Liver (tissue), 9 donors: ENCODE measurements around the gene ZNF718. TPM values are rescaled to one million over a fixed set of nuclear protein-coding genes. Genes with fewer than 3 reads are reported as not detected.
A peak's percentile ranks its signal among the peaks of the same experiment; 100 is the strongest.

Source experiments
- DNase-seq: peaks from one replicate; pipeline ENCODE4 v3.0.0-alpha.2; 2017; ENCODE audit warnings: low spot score
- H3K27ac ChIP-seq, 2 donors: one replicate each; pipeline ENCODE4 v1.7.0; 2013; ENCODE audit warnings: inconsistent platforms in 2 of 2, low read length in 2 of 2, control low read depth in 1 of 2, low read depth in 1 of 2, mild to moderate bottlenecking in 1 of 2
- H3K27me3 ChIP-seq, 4 donors: one replicate each; pipeline versions ENCODE4 v1.6.1 to v1.7.0; 2013; ENCODE audit warnings: low read length in 3 of 4, inconsistent platforms in 1 of 4, mild to moderate bottlenecking in 1 of 4, moderate library complexity in 1 of 4; ENCODE audit not compliant: control insufficient read depth in 4 of 4, insufficient read depth in 4 of 4
- H3K36me3 ChIP-seq, 4 donors: one replicate each; pipeline versions ENCODE4 v1.6.1 to v1.7.0; 2013; ENCODE audit warnings: low read length in 3 of 4, mild to moderate bottlenecking in 3 of 4, low read depth in 1 of 4, moderate library complexity in 1 of 4; ENCODE audit not compliant: control insufficient read depth in 4 of 4, insufficient read depth in 3 of 4
- H3K4me1 ChIP-seq, 4 donors: one replicate each; pipeline versions ENCODE4 v1.6.1 to v1.7.0; 2013; ENCODE audit warnings: low read length in 3 of 4, mild to moderate bottlenecking in 3 of 4, moderate library complexity in 1 of 4; ENCODE audit not compliant: control insufficient read depth in 4 of 4, insufficient read depth in 4 of 4
- H3K4me3 ChIP-seq, 3 donors: one replicate each; pipeline versions ENCODE4 v1.6.1 to v1.7.0; 2013; ENCODE audit warnings: low read length in 3 of 3, control low read depth in 1 of 3, low read depth in 1 of 3, mild to moderate bottlenecking in 1 of 3
- H3K9ac ChIP-seq, 2 donors: one replicate each; pipeline ENCODE4 v1.7.0; 2013; ENCODE audit warnings: low read length in 2 of 2, mild to moderate bottlenecking in 2 of 2, moderate library complexity in 2 of 2, control low read depth in 1 of 2, low read depth in 1 of 2
- H3K9me3 ChIP-seq, 4 donors: one replicate each; pipeline versions ENCODE4 v1.6.1 to v1.7.0; 2013; ENCODE audit warnings: low read length in 3 of 4; ENCODE audit not compliant: control insufficient read depth in 4 of 4
- CTCF ChIP-seq: fragments of 150-350 bp; IDR thresholded peaks from 2 replicates; pipeline ENCODE4 v1.5.1; 2017; ENCODE audit warnings: improper control_type of control experiment, low read depth, low read length; ENCODE audit not compliant: missing input control
- FOXA2 ChIP-seq: IDR thresholded peaks from 2 replicates; pipeline ENCODE4 v1.6.1; 2016; ENCODE audit warnings: antibody characterized with exemption
- GABPA ChIP-seq, 2 donors: IDR thresholded peaks in 1 of 2; conservative IDR thresholded peaks in 1 of 2; 2 replicates each; pipeline ENCODE4 v1.6.1; 2016; ENCODE audit warnings: antibody characterized with exemption in 2 of 2, mild to moderate bottlenecking in 1 of 2, moderate library complexity in 1 of 2
- HNF4G ChIP-seq: IDR thresholded peaks from 2 replicates; pipeline ENCODE4 v1.6.1; 2016; ENCODE audit warnings: antibody characterized with exemption
- JUND ChIP-seq, 2 donors: IDR thresholded peaks; 2 replicates each; pipeline ENCODE4 v1.6.1; 2016; ENCODE audit warnings: antibody characterized with exemption in 2 of 2
- MAX ChIP-seq: IDR thresholded peaks from 2 replicates; pipeline ENCODE4 v1.6.1; 2016; ENCODE audit warnings: antibody characterized with exemption
- RXRA ChIP-seq, 2 donors: IDR thresholded peaks; 2 replicates each; pipeline ENCODE4 v1.6.1; 2017 to 2018; ENCODE audit warnings: antibody characterized with exemption in 2 of 2, mild to moderate bottlenecking in 1 of 2
- SP1 ChIP-seq: IDR thresholded peaks from 2 replicates; pipeline ENCODE4 v1.6.1; 2018; ENCODE audit warnings: antibody characterized with exemption, mild to moderate bottlenecking
- TAF1 ChIP-seq: conservative IDR thresholded peaks from 2 replicates; pipeline ENCODE4 v1.6.1; 2016; ENCODE audit warnings: antibody characterized with exemption, mild to moderate bottlenecking
- YY1 ChIP-seq: IDR thresholded peaks from 2 replicates; pipeline ENCODE4 v1.6.1; 2016; ENCODE audit warnings: antibody characterized with exemption, mild to moderate bottlenecking
- ZBTB33 ChIP-seq: IDR thresholded peaks from 2 replicates; pipeline ENCODE4 v1.6.1; 2016; ENCODE audit warnings: antibody characterized with exemption
- WGBS: extraction: QIAGEN DNeasy Blood & Tissue Kit; methylation state at CpG from one replicate; pipeline ENCODE4 v1.1.7; 2013; 5-methylcytosine and 5-hydroxymethylcytosine counted together
- polyA plus RNA-seq, 2 donors: library from polyadenylated mRNA; stranded (reverse) in 1 of 2; unstranded in 1 of 2; fragments of 200-250 nt in 1 of 2; fragments of >200 nt in 1 of 2; fragmentation: Nextera tagmentation in 1 of 2; extraction: Ambion mirVana in 1 of 2; gene quantifications; one replicate each; pipeline versions ENCODE4 v1.2.1 to v1.2.3, GENCODE V29; 2013 to 2015
- total RNA-seq, 2 donors: library from RNA; depleted of rRNA; stranded (reverse); fragments of >200 nt; gene quantifications; one replicate each; pipeline ENCODE4 v1.2.3, GENCODE V29; 2014
- donor health status: healthy.
- donor health status: healthy.
- donor health status: healthy.
- donor health status: healthy.
- donor health status: healthy.

Gene ZNF718
- total and polyA plus RNA-seq, 4 donors, result 0.50 to 6.5 (median 2.4) TPM

GRCh38 chr4:139691-140090, 15.4 kb downstream of the ZNF718 start (continued):
- TF ChIP-seq CTCF (no peak), HNF4G (no peak), ZBTB33 (no peak)

- WGBS, result 92% methylated on average over 1 of the region's 1 CpG
- H3K4me1 ChIP-seq, result no peaks in the 10 kb centered on the region
- H3K4me3 ChIP-seq, result peak overlapping the region in 2 of 3 donors; percentile 36 to 74
- no peak overlapping the region for H3K27ac ChIP-seq
- DNase-seq, result no peak
- TF ChIP-seq CTCF, result no peak
- no peak for TF ChIP-seq JUND (IDR thresholded peaks at IDR 0.05)
- no peak for TF ChIP-seq GABPA (IDR thresholded peaks at IDR 0.05 in 1 of 2, conservative IDR thresholded peaks at IDR 0.05 in 1 of 2)
- no peak for TF ChIP-seq FOXA2
- TF ChIP-seq RXRA (IDR thresholded peaks at IDR 0.05), result no peak
- no peak for TF ChIP-seq HNF4G
- no peak for TF ChIP-seq MAX
- TF ChIP-seq TAF1, result no peak
- TF ChIP-seq SP1, result no peak
- no peaks in the 10 kb centered on the region for H3K27me3 ChIP-seq
- H3K9me3 ChIP-seq, result peaks cover 30 to 72% (median 47%) of the 10 kb centered on the region in 4 donors
- H3K36me3 ChIP-seq, result peaks cover 6 to 39% (median 25%) of the 10 kb centered on the region in 4 donors
- no peak overlapping the region for H3K9ac ChIP-seq
These were observed 22.3 kb downstream of the ZNF718 start for GRCh38 chr4:146621-147020.

- peak overlapping the region in 2 of 3 donors; percentile 36 to 74 for H3K4me3 ChIP-seq
- TF ChIP-seq YY1, result no peak
- no peak for TF ChIP-seq SP1
- no peaks in the 10 kb centered on the region for H3K27me3 ChIP-seq
- H3K27ac ChIP-seq, result no peak overlapping the region
- H3K9ac ChIP-seq, result no peak overlapping the region
- WGBS, result 97% methylated on average over 4 of the region's 4 CpGs
- peaks cover 6 to 34% (median 24%) of the 10 kb centered on the region in 4 donors for H3K36me3 ChIP-seq
- no peak for DNase-seq
- no peaks in the 10 kb centered on the region for H3K4me1 ChIP-seq
- H3K9me3 ChIP-seq, result peaks cover 30 to 68% (median 44%) of the 10 kb centered on the region in 4 donors
These were observed 22.9 kb downstream of the ZNF718 start for GRCh38 chr4:147233-147632.
